HCT116 (cell line): ENCODE results near the gene ITLN1. TPM values are rescaled to one million over a fixed set of nuclear protein-coding genes. Genes with fewer than 3 reads are reported as not detected.

ENCODE experiments used
- ATAC-seq: fragments of 200-7000 bp; cut with Tn5 transposase; 2 replicates; pipeline ENCODE4 v1.9.1; 2020; ENCODE audit warnings: mild to moderate bottlenecking, moderate library complexity
- BruUV-seq: library from RNA; stranded (reverse); fragments of 400-500 nt; replicated peaks from 2 replicates; lab custom pipeline; 2021; lab: Mats Ljungman, UMichigan
- CTCF ChIA-PET: fragments of 300-600 bp; sonication (Branson Sonifier 250); formaldehyde crosslinking; loops from one replicate; lab custom pipeline; 2021; ENCODE audit warnings: antibody characterized with exemption; lab: Charles Lee
- POLR2A ChIA-PET: fragments of 300-600, 350-600 bp; sonication (Branson Sonifier 250); formaldehyde crosslinking; loops from one replicate; lab custom pipeline; 2021; ENCODE audit warnings: antibody characterized with exemption; lab: Charles Lee
- RAD21 ChIA-PET, 2 experiments: fragments of 300-600 bp; sonication (Branson Sonifier 250); formaldehyde crosslinking; loops; one replicate each; lab custom pipeline; 2023; ENCODE audit warnings: low total read pairs in 2 of 2; ENCODE audit not compliant: uncharacterized antibody in 2 of 2, unreplicated experiment in 2 of 2, low non-redundant PET in 1 of 2; lab: Charles Lee
- DNase-seq: peaks from one replicate; pipeline ENCODE4 v3.0.0-alpha.2; 2010; ENCODE audit warnings: low read depth, low spot score
- H2AFZ ChIP-seq: fragments of 200-600 bp; shearing (Covaris generic), sonication (generic); 2 replicates; pipeline ENCODE4 v1.6.1; 2017; ENCODE audit warnings: low read depth, mixed run types, mixed read lengths, antibody characterized with exemption, low read length; ENCODE audit not compliant: poor library complexity, severe bottlenecking
- H3K27ac ChIP-seq: 2 replicates; pipeline ENCODE4 v1.5.1; 2012; ENCODE audit warnings: low read depth, low read length
- H3K27me3 ChIP-seq: fragments of 200-600 bp; sonication (generic); 2 replicates; pipeline ENCODE4 v1.6.1; 2016; ENCODE audit warnings: mixed run types, low read length, mixed read lengths; ENCODE audit not compliant: insufficient read depth
- H3K36me3 ChIP-seq, 2 experiments: fragments of 200-500 bp in 1 of 2; fragments of 200-600 bp in 1 of 2; sonication (Bioruptor generic) in 1 of 2; sonication (generic) in 1 of 2; 2 replicates each; pipeline versions ENCODE4 v1.5.1 to v1.6.1; 2014 to 2016; ENCODE audit warnings: low read length in 2 of 2, inconsistent platforms in 1 of 2, mixed read lengths in 1 of 2, mixed run types in 1 of 2; ENCODE audit not compliant: insufficient read depth in 2 of 2, control insufficient read depth in 1 of 2
- H3K4me1 ChIP-seq, 2 experiments: fragments of 200-600 bp in 1 of 2; sonication (generic) in 1 of 2; 2 replicates each; pipeline versions ENCODE4 v1.5.1 to v1.6.1; 2012 to 2017; ENCODE audit warnings: low read length in 2 of 2, inconsistent platforms in 1 of 2, mild to moderate bottlenecking in 1 of 2, mixed read lengths in 1 of 2, mixed run types in 1 of 2, moderate library complexity in 1 of 2; ENCODE audit not compliant: insufficient read depth in 2 of 2, control insufficient read depth in 1 of 2
- H3K4me2 ChIP-seq: fragments of 200-600 bp; sonication (generic); 2 replicates; pipeline ENCODE4 v1.6.1; 2017; ENCODE audit warnings: mixed run types, low read length, mixed read lengths
- H3K4me3 ChIP-seq, 2 experiments: fragments of 200-600 bp in 1 of 2; sonication (generic) in 1 of 2; replicated peaks in 1 of 2; 2 replicates each; pipeline ENCODE4 v1.5.1; 2011 to 2016; ENCODE audit warnings: low read length in 2 of 2, control low read depth in 1 of 2, low read depth in 1 of 2, mild to moderate bottlenecking in 1 of 2, mixed read lengths in 1 of 2, mixed run types in 1 of 2
- H3K79me2 ChIP-seq: fragments of 200-600 bp; sonication (generic); 2 replicates; pipeline ENCODE4 v1.6.1; 2017; ENCODE audit warnings: mild to moderate bottlenecking, mixed run types, low read length, moderate library complexity, mixed read lengths; ENCODE audit not compliant: insufficient read depth
- H3K9ac ChIP-seq: fragments of 200-600 bp; sonication (generic); 2 replicates; pipeline ENCODE4 v1.6.1; 2016; ENCODE audit warnings: low read length, mixed read lengths
- H3K9me2 ChIP-seq: fragments of 200-600 bp; sonication (generic), shearing (Covaris generic); 2 replicates; pipeline ENCODE4 v1.6.1; 2017; ENCODE audit warnings: mixed run types, mild to moderate bottlenecking, moderate library complexity; ENCODE audit not compliant: insufficient read depth
- H3K9me3 ChIP-seq, 2 experiments: fragments of 200-500 bp in 1 of 2; fragments of 200-600 bp in 1 of 2; sonication (Bioruptor generic) in 1 of 2; sonication (generic) in 1 of 2; 2 replicates each; pipeline ENCODE4 v1.6.1; 2014 to 2017; ENCODE audit warnings: low read length in 2 of 2, mixed read lengths in 2 of 2, inconsistent platforms in 1 of 2, low read depth in 1 of 2, mild to moderate bottlenecking in 1 of 2, mixed run types in 1 of 2, moderate library complexity in 1 of 2; ENCODE audit not compliant: control insufficient read depth in 1 of 2, insufficient read depth in 1 of 2
- H4K20me1 ChIP-seq: fragments of 200-600 bp; sonication (generic), shearing (Covaris generic); 2 replicates; pipeline ENCODE4 v1.6.1; 2017; ENCODE audit warnings: mixed run types, mild to moderate bottlenecking, moderate library complexity; ENCODE audit not compliant: insufficient read depth
- CBX3 ChIP-seq: IDR thresholded peaks from 2 replicates; pipeline ENCODE4 v1.6.1; 2012; ENCODE audit warnings: low read depth
- EGR1 ChIP-seq: IDR thresholded peaks from 2 replicates; pipeline ENCODE4 v1.6.1; 2012; ENCODE audit warnings: low read depth
- ELF1 ChIP-seq: IDR thresholded peaks from 2 replicates; pipeline ENCODE4 v1.6.1; 2012; ENCODE audit warnings: low read depth, borderline replicate concordance
- FOSL1 ChIP-seq: IDR thresholded peaks from 2 replicates; pipeline ENCODE4 v1.6.1; 2012; ENCODE audit warnings: low read depth
- POLR2A ChIP-seq: IDR thresholded peaks from 2 replicates; pipeline ENCODE4 v1.7.0; 2011; ENCODE audit warnings: borderline replicate concordance; ENCODE audit not compliant: insufficient read depth, insufficient read length; ENCODE audit errors: extremely low read depth
- POLR2AphosphoS5 ChIP-seq: IDR thresholded peaks from 2 replicates; pipeline ENCODE4 v1.6.1; 2011; ENCODE audit warnings: mild to moderate bottlenecking, low read depth, low read length, moderate library complexity
- RAD21 ChIP-seq: IDR thresholded peaks from 2 replicates; pipeline ENCODE4 v1.6.1; 2012; ENCODE audit warnings: low read depth, mild to moderate bottlenecking
- SIN3A ChIP-seq: IDR thresholded peaks from 2 replicates; pipeline ENCODE4 v1.6.1; 2012; ENCODE audit warnings: low read depth
- SP1 ChIP-seq: IDR thresholded peaks from 2 replicates; pipeline ENCODE4 v1.6.1; 2012; ENCODE audit warnings: low read depth
- TCF7L2 ChIP-seq: IDR thresholded peaks from 2 replicates; pipeline ENCODE4 v1.7.0; 2011; ENCODE audit warnings: borderline replicate concordance, inconsistent platforms; ENCODE audit not compliant: insufficient read depth, insufficient read length; ENCODE audit errors: extremely low read depth
- YY1 ChIP-seq: IDR thresholded peaks from 2 replicates; pipeline ENCODE4 v1.6.1; 2011; ENCODE audit warnings: low read length, low read depth, moderate library complexity, mild to moderate bottlenecking; ENCODE audit not compliant: insufficient replicate concordance; ENCODE audit errors: extremely low read depth
- ZBTB33 ChIP-seq: IDR thresholded peaks from 2 replicates; pipeline ENCODE4 v1.6.1; 2011; ENCODE audit warnings: mild to moderate bottlenecking, low read length, moderate library complexity; ENCODE audit not compliant: insufficient replicate concordance; ENCODE audit errors: extremely low read depth
- ZFX ChIP-seq: fragments of 450-650 bp; IDR thresholded peaks from 2 replicates; pipeline ENCODE4 v1.6.1; 2017
- ZNF274 ChIP-seq: fragments of 200-500 bp; sonication (Bioruptor generic); IDR thresholded peaks from 2 replicates; pipeline ENCODE4 v1.6.1; 2014; ENCODE audit warnings: mild to moderate bottlenecking, low read depth, low read length, inconsistent platforms
- intact Hi-C: fragments of 100-400 bp; cut with micrococcal nuclease; formaldehyde crosslinking; loops from 2 replicates; pipeline ENCODE4 v1.10.0; 2022
- total RNA-seq: library from RNA; stranded (reverse); gene quantifications from one replicate; pipeline ENCODE4 v1.2.1, GENCODE V29; 2021; ENCODE audit not compliant: unreplicated experiment
- TF ChIP-seq, protein P1 (sequence below), 3 experiments: fragments of 200-600 bp in 1 of 3; sonication (generic) in 1 of 3; IDR thresholded peaks in 2 of 3; conservative IDR thresholded peaks in 1 of 3; 2 replicates each; pipeline ENCODE4 v1.5.1; 2012 to 2017; ENCODE audit warnings: low read depth in 2 of 3, low read length in 2 of 3, antibody characterized with exemption in 1 of 3, borderline replicate concordance in 1 of 3, control low read depth in 1 of 3, mild to moderate bottlenecking in 1 of 3, mixed read lengths in 1 of 3, mixed run types in 1 of 3, moderate library complexity in 1 of 3; ENCODE audit not compliant: insufficient read depth in 1 of 3
- TF ChIP-seq, protein P2 (sequence below): IDR thresholded peaks from 2 replicates; pipeline ENCODE4 v1.6.1; 2012; ENCODE audit warnings: low read depth
- TF ChIP-seq, protein P3 (sequence below): IDR thresholded peaks from 2 replicates; pipeline ENCODE4 v1.6.1; 2012

The ITLN1 gene
- total RNA-seq, 1 experiment from 2014 or later = not detected

DNA sequence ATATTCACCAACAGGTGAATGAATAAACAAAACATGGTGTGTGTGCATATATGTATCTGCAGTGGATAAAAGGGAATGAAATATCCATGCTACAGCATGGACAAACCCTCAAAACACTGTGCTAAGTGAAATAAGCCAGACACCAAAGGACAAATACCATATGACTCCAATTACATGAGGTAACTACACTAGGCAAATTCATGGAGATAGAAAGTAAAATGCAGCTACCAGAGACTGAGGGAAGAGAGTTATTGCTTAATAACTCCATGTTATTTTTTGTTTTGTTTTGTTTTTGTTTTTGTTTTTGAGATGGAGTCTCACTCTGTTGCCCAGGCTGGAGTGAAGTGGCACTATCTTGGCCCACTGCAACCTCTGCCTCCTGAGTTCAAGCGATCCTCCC, 2.4 kb downstream of the ITLN1 start:
- Histone ChIP-seq H3K9me3 (no peaks in the 10 kb centered on the region), H3K9ac (no peak overlapping the region), H2AFZ (no peak overlapping the region), H3K36me3 (no peaks in the 10 kb centered on the region), H3K27ac (no peak overlapping the region), H4K20me1 (no peaks in the 10 kb centered on the region), H3K27me3 (no peaks in the 10 kb centered on the region), H3K4me1 (no peaks in the 10 kb centered on the region), H3K79me2 (no peaks in the 10 kb centered on the region), H3K4me3 (no peak overlapping the region), H3K4me2 (no peak overlapping the region), H3K9me2 (no peaks in the 10 kb centered on the region)
- no TSS peak for BruUV-seq
- CTCF ChIA-PET = interaction anchor here (1.9 kb wide), 1 partner anchor 47 kb away, joined by 6 read pairs; no protein-coding TSS in a partner anchor
- intact Hi-C loops = no loop called here
- ATAC-seq (no peak), DNase-seq (no peak)
- TF ChIP-seq POLR2AphosphoS5 (no peak), YY1 (no peak), EGR1 (no peak), CBX3 (no peak), ZFX (no peak), ZBTB33 (no peak), SIN3A (no peak), FOSL1 (no peak), ELF1 (no peak), SP1 (no peak), POLR2A (no peak), TCF7L2 (no peak), RAD21 (no peak), ZNF274 (no peak)
- TF ChIP-seq, protein P1, sequence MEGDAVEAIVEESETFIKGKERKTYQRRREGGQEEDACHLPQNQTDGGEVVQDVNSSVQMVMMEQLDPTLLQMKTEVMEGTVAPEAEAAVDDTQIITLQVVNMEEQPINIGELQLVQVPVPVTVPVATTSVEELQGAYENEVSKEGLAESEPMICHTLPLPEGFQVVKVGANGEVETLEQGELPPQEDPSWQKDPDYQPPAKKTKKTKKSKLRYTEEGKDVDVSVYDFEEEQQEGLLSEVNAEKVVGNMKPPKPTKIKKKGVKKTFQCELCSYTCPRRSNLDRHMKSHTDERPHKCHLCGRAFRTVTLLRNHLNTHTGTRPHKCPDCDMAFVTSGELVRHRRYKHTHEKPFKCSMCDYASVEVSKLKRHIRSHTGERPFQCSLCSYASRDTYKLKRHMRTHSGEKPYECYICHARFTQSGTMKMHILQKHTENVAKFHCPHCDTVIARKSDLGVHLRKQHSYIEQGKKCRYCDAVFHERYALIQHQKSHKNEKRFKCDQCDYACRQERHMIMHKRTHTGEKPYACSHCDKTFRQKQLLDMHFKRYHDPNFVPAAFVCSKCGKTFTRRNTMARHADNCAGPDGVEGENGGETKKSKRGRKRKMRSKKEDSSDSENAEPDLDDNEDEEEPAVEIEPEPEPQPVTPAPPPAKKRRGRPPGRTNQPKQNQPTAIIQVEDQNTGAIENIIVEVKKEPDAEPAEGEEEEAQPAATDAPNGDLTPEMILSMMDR (IDR thresholded peaks at IDR 0.05 in 2 of 3, conservative IDR thresholded peaks at IDR 0.05 in 1 of 3; ENCODE audit: borderline replicate concordance in 1 of 3, insufficient read depth in 1 of 3, low read depth in 2 of 3, low read length in 2 of 3) = no peak
- TF ChIP-seq, protein P2, sequence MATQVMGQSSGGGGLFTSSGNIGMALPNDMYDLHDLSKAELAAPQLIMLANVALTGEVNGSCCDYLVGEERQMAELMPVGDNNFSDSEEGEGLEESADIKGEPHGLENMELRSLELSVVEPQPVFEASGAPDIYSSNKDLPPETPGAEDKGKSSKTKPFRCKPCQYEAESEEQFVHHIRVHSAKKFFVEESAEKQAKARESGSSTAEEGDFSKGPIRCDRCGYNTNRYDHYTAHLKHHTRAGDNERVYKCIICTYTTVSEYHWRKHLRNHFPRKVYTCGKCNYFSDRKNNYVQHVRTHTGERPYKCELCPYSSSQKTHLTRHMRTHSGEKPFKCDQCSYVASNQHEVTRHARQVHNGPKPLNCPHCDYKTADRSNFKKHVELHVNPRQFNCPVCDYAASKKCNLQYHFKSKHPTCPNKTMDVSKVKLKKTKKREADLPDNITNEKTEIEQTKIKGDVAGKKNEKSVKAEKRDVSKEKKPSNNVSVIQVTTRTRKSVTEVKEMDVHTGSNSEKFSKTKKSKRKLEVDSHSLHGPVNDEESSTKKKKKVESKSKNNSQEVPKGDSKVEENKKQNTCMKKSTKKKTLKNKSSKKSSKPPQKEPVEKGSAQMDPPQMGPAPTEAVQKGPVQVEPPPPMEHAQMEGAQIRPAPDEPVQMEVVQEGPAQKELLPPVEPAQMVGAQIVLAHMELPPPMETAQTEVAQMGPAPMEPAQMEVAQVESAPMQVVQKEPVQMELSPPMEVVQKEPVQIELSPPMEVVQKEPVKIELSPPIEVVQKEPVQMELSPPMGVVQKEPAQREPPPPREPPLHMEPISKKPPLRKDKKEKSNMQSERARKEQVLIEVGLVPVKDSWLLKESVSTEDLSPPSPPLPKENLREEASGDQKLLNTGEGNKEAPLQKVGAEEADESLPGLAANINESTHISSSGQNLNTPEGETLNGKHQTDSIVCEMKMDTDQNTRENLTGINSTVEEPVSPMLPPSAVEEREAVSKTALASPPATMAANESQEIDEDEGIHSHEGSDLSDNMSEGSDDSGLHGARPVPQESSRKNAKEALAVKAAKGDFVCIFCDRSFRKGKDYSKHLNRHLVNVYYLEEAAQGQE = no peak
- TF ChIP-seq, protein P3, sequence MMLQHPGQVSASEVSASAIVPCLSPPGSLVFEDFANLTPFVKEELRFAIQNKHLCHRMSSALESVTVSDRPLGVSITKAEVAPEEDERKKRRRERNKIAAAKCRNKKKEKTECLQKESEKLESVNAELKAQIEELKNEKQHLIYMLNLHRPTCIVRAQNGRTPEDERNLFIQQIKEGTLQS = no peak
- RAD21 ChIA-PET = no interaction called here
- POLR2A ChIA-PET = no interaction called here
